ENCODE measurements around the gene RELT. TPM values are rescaled to one million over a fixed set of nuclear protein-coding genes. Genes with fewer than 3 reads are reported as not detected.

RELT gene
- total and polyA plus RNA-seq, 2 experiments from 2014 or later, result 2.0 to 6.3 TPM

GRCh38 chr11:73415854-73416615 is 39.8 kb downstream of the RELT start (continued):
- TF ChIP-seq, protein P1, sequence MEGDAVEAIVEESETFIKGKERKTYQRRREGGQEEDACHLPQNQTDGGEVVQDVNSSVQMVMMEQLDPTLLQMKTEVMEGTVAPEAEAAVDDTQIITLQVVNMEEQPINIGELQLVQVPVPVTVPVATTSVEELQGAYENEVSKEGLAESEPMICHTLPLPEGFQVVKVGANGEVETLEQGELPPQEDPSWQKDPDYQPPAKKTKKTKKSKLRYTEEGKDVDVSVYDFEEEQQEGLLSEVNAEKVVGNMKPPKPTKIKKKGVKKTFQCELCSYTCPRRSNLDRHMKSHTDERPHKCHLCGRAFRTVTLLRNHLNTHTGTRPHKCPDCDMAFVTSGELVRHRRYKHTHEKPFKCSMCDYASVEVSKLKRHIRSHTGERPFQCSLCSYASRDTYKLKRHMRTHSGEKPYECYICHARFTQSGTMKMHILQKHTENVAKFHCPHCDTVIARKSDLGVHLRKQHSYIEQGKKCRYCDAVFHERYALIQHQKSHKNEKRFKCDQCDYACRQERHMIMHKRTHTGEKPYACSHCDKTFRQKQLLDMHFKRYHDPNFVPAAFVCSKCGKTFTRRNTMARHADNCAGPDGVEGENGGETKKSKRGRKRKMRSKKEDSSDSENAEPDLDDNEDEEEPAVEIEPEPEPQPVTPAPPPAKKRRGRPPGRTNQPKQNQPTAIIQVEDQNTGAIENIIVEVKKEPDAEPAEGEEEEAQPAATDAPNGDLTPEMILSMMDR (conservative IDR thresholded peaks at IDR 0.05; ENCODE audit: low read depth in 2 of 2), result no peak
- TF ChIP-seq POLR2AphosphoS5 (IDR thresholded peaks at IDR 0.05; ENCODE audit: low read depth) (no peak), ZNF114 (CRISPR knock-in tag; IDR thresholded peaks at IDR 0.05) (no peak)

DNA sequence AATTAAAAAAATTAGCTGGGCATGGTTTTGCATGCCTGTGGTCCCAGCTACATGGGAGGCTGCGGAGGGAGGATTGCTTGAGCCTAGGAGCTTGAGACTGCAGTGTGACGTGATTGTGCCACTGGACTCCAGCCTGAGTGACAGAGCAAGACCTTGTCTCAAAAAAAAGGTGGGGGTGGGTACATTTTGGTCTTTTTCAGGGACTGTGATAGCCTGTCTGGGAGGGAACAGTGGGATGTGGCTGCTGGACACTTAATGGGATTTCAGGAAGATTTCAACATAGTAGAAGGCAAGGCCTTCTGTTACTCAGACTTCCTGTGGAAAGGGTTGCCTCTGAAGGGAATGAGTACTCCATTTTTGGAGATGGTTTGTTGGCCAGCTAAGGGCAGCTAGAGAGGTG is 40.6 kb downstream of the RELT start:
- peaks cover 9% of the 10 kb centered on the region for H3K36me3 Mint-ChIP-seq (ENCODE audit: low read depth)
- TF ChIP-seq, protein P2, sequence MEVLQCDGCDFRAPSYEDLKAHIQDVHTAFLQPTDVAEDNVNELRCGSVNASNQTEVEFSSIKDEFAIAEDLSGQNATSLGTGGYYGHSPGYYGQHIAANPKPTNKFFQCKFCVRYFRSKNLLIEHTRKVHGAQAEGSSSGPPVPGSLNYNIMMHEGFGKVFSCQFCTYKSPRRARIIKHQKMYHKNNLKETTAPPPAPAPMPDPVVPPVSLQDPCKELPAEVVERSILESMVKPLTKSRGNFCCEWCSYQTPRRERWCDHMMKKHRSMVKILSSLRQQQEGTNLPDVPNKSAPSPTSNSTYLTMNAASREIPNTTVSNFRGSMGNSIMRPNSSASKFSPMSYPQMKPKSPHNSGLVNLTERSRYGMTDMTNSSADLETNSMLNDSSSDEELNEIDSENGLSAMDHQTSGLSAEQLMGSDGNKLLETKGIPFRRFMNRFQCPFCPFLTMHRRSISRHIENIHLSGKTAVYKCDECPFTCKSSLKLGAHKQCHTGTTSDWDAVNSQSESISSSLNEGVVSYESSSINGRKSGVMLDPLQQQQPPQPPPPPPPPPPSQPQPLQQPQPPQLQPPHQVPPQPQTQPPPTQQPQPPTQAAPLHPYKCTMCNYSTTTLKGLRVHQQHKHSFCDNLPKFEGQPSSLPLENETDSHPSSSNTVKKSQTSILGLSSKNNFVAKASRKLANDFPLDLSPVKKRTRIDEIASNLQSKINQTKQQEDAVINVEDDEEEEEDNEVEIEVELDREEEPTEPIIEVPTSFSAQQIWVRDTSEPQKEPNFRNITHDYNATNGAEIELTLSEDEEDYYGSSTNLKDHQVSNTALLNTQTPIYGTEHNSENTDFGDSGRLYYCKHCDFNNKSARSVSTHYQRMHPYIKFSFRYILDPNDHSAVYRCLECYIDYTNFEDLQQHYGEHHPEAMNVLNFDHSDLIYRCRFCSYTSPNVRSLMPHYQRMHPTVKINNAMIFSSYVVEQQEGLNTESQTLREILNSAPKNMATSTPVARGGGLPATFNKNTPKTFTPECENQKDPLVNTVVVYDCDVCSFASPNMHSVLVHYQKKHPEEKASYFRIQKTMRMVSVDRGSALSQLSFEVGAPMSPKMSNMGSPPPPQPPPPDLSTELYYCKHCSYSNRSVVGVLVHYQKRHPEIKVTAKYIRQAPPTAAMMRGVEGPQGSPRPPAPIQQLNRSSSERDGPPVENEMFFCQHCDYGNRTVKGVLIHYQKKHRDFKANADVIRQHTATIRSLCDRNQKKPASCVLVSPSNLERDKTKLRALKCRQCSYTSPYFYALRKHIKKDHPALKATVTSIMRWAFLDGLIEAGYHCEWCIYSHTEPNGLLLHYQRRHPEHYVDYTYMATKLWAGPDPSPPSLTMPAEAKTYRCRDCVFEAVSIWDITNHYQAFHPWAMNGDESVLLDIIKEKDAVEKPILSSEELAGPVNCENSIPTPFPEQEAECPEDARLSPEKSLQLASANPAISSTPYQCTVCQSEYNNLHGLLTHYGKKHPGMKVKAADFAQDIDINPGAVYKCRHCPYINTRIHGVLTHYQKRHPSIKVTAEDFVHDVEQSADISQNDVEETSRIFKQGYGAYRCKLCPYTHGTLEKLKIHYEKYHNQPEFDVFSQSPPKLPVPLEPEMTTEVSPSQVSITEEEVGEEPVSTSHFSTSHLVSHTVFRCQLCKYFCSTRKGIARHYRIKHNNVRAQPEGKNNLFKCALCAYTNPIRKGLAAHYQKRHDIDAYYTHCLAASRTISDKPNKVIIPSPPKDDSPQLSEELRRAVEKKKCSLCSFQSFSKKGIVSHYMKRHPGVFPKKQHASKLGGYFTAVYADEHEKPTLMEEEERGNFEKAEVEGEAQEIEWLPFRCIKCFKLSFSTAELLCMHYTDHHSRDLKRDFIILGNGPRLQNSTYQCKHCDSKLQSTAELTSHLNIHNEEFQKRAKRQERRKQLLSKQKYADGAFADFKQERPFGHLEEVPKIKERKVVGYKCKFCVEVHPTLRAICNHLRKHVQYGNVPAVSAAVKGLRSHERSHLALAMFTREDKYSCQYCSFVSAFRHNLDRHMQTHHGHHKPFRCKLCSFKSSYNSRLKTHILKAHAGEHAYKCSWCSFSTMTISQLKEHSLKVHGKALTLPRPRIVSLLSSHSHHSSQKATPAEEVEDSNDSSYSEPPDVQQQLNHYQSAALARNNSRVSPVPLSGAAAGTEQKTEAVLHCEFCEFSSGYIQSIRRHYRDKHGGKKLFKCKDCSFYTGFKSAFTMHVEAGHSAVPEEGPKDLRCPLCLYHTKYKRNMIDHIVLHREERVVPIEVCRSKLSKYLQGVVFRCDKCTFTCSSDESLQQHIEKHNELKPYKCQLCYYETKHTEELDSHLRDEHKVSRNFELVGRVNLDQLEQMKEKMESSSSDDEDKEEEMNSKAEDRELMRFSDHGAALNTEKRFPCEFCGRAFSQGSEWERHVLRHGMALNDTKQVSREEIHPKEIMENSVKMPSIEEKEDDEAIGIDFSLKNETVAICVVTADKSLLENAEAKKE (CRISPR knock-in tag; IDR thresholded peaks at IDR 0.05), result no peak
- no peak for TF ChIP-seq REST (IDR thresholded peaks at IDR 0.05; ENCODE audit: unreplicated experiment)
- no peak for TF ChIP-seq ZNF331 (CRISPR knock-in tag; IDR thresholded peaks at IDR 0.05; ENCODE audit: low read depth)
- no peak for TF ChIP-seq EZH2 (IDR thresholded peaks at IDR 0.05; ENCODE audit: low read depth, unreplicated experiment)
- no peak for TF ChIP-seq JUNB (IDR thresholded peaks at IDR 0.05; ENCODE audit: unreplicated experiment)
- no peak for TF ChIP-seq ZNF114 (CRISPR knock-in tag; IDR thresholded peaks at IDR 0.05)
- TF ChIP-seq, protein P3, sequence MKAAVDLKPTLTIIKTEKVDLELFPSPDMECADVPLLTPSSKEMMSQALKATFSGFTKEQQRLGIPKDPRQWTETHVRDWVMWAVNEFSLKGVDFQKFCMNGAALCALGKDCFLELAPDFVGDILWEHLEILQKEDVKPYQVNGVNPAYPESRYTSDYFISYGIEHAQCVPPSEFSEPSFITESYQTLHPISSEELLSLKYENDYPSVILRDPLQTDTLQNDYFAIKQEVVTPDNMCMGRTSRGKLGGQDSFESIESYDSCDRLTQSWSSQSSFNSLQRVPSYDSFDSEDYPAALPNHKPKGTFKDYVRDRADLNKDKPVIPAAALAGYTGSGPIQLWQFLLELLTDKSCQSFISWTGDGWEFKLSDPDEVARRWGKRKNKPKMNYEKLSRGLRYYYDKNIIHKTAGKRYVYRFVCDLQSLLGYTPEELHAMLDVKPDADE (IDR thresholded peaks at IDR 0.05), result no peak
- TF ChIP-seq POLR2AphosphoS5 (IDR thresholded peaks at IDR 0.05; ENCODE audit: low read depth), result no peak
- no peak for TF ChIP-seq NANOG (IDR thresholded peaks at IDR 0.05; ENCODE audit: borderline replicate concordance)
- TF ChIP-seq STAT1 (IDR thresholded peaks at IDR 0.05; ENCODE audit: unreplicated experiment), result no peak
- no peak for TF ChIP-seq EZH2phosphoT487 (IDR thresholded peaks at IDR 0.05; ENCODE audit: unreplicated experiment)

More for the DNA sequence above, 40.6 kb downstream of the RELT start:
- Histone ChIP-seq H2AFZ (no peak overlapping the region), H3K4me1 (ENCODE audit: insufficient read depth) (peaks cover 2% of the 10 kb centered on the region), H4K20me1 (replicated peaks; ENCODE audit: insufficient read depth) (no peaks in the 10 kb centered on the region; the same call in 1 of the 2 replicates), H3K27ac (ENCODE audit: low read depth) (no peak overlapping the region), H3K79me2 (replicated peaks; ENCODE audit: insufficient read depth) (no peaks in the 10 kb centered on the region), H3K4me3 (no peak overlapping the region), H3K9me2 (ENCODE audit: insufficient read depth) (no peaks in the 10 kb centered on the region), H3K4me2 (no peak overlapping the region), H3K36me3 (ENCODE audit: insufficient read depth) (no peaks in the 10 kb centered on the region), H3K27me3 (ENCODE audit: insufficient read depth) (no peaks in the 10 kb centered on the region), H3F3A (replicated peaks; ENCODE audit: low read depth) (no peaks in the 10 kb centered on the region)
- ATAC-seq (no peak), DNase-seq (ENCODE audit: low spot score) (no peak)
- Mint-ChIP-seq H3K27ac (no peak overlapping the region), H3K9me3 (no peaks in the 10 kb centered on the region), H3K4me3 (no peak overlapping the region), H3K4me1 (peaks cover 5% of the 10 kb centered on the region; the same call in 2 of the 3 replicates), H3K27me3 (ENCODE audit: insufficient read depth, low read depth, poor library complexity) (peaks cover 2% of the 10 kb centered on the region)

Data from GM23338 (cell line).